ENCODE measurements around the gene ZFPM1. TPM values are rescaled to one million over a fixed set of nuclear protein-coding genes. Genes with fewer than 3 reads are reported as not detected.

The ZFPM1 gene
- total RNA-seq, 3 donors from 2014 or later (not counting 1 experiment from before 2014, with no cell fraction given), result 56.3 to 71.0 (median 64.6) TPM

DNA sequence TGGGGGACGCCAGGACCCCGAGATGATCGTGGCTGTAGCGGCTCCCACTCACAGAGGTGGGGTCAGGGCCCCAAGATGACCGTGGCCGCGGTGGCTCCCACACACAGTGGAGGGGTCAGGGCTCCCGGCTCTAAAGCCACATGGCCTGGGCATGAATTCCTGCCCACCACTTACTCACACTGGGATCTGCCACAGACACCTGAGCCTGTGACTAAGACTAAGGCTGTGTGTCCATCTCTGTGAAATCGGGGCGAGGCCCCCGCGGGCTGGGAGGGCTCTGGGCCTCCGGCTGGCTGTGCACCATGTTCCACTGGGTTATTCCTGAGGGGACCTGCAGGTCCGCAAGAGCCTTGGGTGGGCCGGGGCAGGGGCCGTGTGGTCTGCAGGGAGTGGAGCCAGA is 18.5 kb downstream of the ZFPM1 start:
- H3K27ac ChIP-seq (ENCODE audit: low read length), result peak overlapping the region; percentile 73
- no peaks in the 10 kb centered on the region for H3K27me3 ChIP-seq (ENCODE audit: control insufficient read depth, insufficient read depth, low read length)
- Mint-ChIP-seq H3K27me3 (ENCODE audit: low read depth in 2 of 2) (no peaks in the 10 kb centered on the region), H3K4me1 (peaks cover 37 to 67% of the 10 kb centered on the region in 2 donors), H3K36me3 (no peaks in the 10 kb centered on the region), H3K4me3 (no peak overlapping the region), H3K9me3 (no peaks in the 10 kb centered on the region), H3K27ac (peak overlapping the region; percentile 83 to 94)
- no peak for DNase-seq
- TF ChIP-seq, protein P1, sequence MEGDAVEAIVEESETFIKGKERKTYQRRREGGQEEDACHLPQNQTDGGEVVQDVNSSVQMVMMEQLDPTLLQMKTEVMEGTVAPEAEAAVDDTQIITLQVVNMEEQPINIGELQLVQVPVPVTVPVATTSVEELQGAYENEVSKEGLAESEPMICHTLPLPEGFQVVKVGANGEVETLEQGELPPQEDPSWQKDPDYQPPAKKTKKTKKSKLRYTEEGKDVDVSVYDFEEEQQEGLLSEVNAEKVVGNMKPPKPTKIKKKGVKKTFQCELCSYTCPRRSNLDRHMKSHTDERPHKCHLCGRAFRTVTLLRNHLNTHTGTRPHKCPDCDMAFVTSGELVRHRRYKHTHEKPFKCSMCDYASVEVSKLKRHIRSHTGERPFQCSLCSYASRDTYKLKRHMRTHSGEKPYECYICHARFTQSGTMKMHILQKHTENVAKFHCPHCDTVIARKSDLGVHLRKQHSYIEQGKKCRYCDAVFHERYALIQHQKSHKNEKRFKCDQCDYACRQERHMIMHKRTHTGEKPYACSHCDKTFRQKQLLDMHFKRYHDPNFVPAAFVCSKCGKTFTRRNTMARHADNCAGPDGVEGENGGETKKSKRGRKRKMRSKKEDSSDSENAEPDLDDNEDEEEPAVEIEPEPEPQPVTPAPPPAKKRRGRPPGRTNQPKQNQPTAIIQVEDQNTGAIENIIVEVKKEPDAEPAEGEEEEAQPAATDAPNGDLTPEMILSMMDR (IDR thresholded peaks at IDR 0.05), result no peak
- intact Hi-C loops (cut with micrococcal nuclease), result loop anchor here (2.0 to 5.0 kb wide), 2 partner anchors 15 to 36 kb away; no protein-coding TSS in a partner anchor
- no peaks in the 10 kb centered on the region for H3K9me3 ChIP-seq (ENCODE audit: control insufficient read depth, insufficient read depth, low read length)
- H3K4me3 ChIP-seq (ENCODE audit: low read length), result no peak overlapping the region
- no peak for ATAC-seq
- peaks cover 95% of the 10 kb centered on the region for H3K4me1 ChIP-seq (ENCODE audit: control insufficient read depth, insufficient read depth, low read length)
- WGBS (ENCODE audit: insufficient coverage), result 94% methylated on average over 16 of the region's 16 CpGs
- H3K36me3 ChIP-seq (ENCODE audit: control insufficient read depth, insufficient read depth, low read length), result peaks cover 3% of the 10 kb centered on the region

DNA sequence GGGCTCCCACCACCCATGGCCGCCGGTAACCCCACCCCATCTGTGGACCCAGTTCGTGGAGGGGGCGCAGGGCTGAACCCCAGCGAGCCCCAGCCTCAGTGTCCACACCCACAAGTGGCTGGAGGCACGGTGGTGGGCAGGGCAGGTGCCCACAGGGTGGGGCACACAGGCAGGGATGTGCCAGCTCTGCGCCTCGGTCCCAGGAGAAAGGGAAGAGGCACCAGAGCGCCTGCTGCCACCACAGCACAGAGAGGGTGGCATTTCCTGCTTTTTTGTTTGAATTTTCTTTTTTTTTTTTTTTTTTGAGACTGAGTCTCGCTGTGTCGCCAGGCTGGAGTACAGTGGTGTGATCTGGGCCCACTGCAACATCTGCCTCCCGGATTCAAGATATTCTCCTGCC is 19.0 kb downstream of the ZFPM1 start:
- peak; percentile 9 to 16 (median 14) for ATAC-seq
- H3K36me3 Mint-ChIP-seq, result no peaks in the 10 kb centered on the region
- H3K9me3 Mint-ChIP-seq, result no peaks in the 10 kb centered on the region

DNA sequence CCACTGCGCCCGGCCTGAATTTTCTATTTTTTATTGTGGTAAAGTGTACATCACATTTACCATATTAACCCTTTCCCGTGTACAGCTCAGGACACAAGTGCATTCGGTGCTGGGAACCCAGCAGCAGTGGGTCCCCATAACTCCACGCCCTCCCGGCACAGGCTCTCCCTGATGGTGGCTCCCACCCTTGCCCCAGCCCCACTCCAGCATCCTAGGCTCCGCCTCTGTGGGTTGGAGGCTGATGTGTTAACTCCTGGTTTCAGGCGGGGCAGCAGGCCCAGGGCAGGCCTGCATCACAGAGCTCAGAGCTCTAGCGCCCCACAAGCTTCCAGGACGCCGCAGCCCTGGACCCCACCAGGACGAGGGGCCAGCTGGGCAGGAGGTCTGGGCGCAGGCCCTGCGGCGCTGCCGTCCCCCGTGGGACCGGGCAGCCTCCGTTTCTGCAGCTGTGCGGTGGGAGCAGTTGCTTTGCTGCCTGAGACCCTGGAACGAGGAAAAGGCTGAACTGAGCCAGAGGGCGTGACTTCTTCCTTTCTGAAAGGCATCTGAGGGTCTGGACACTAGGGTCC is 19.6 kb downstream of the ZFPM1 start:
- Mint-ChIP-seq H3K9me3 (no peaks in the 10 kb centered on the region), H3K27ac (peak overlapping the region; percentile 83 to 94), H3K36me3 (no peaks in the 10 kb centered on the region), H3K4me3 (peak overlapping the region; percentile 74), H3K4me1 (peaks cover 44 to 70% of the 10 kb centered on the region in 2 donors), H3K27me3 (ENCODE audit: low read depth in 2 of 2) (no peaks in the 10 kb centered on the region)
- 75% methylated on average over 20 of the region's 22 CpGs for WGBS (ENCODE audit: insufficient coverage)
- H3K4me3 ChIP-seq (ENCODE audit: low read length), result no peak overlapping the region
- ATAC-seq (peak; percentile 48 to 58 (median 58)), DNase-seq (no peak)
- H3K27me3 ChIP-seq (ENCODE audit: control insufficient read depth, insufficient read depth, low read length), result no peaks in the 10 kb centered on the region
- H3K36me3 ChIP-seq (ENCODE audit: control insufficient read depth, insufficient read depth, low read length), result peaks cover 3% of the 10 kb centered on the region
- TF ChIP-seq, protein P1 (IDR thresholded peaks at IDR 0.05), result no peak
- H3K27ac ChIP-seq (ENCODE audit: low read length), result peak overlapping the region; percentile 73
- H3K9me3 ChIP-seq (ENCODE audit: control insufficient read depth, insufficient read depth, low read length), result no peaks in the 10 kb centered on the region
- intact Hi-C loops (cut with micrococcal nuclease), result loop anchor here (5.0 kb wide), 1 partner anchor 35 kb away; no protein-coding TSS in a partner anchor
- H3K4me1 ChIP-seq (ENCODE audit: control insufficient read depth, insufficient read depth, low read length), result peaks cover 95% of the 10 kb centered on the region

More for the DNA sequence above, 19.0 kb downstream of the ZFPM1 start:
- no peak overlapping the region for H3K4me3 ChIP-seq (ENCODE audit: low read length)
- peak overlapping the region; percentile 73 for H3K27ac ChIP-seq (ENCODE audit: low read length)
- intact Hi-C loops (cut with micrococcal nuclease), result loop anchor here (5.0 kb wide), 1 partner anchor 35 kb away; no protein-coding TSS in a partner anchor
- H3K9me3 ChIP-seq (ENCODE audit: control insufficient read depth, insufficient read depth, low read length), result no peaks in the 10 kb centered on the region
- Mint-ChIP-seq H3K4me3 (peak overlapping the region; percentile 74), H3K27me3 (ENCODE audit: low read depth in 2 of 2) (no peaks in the 10 kb centered on the region), H3K27ac (peak overlapping the region; percentile 83 to 94), H3K4me1 (peaks cover 38 to 67% of the 10 kb centered on the region in 2 donors)
- DNase-seq, result peak in 1 of 2 donors; percentile 49
- peaks cover 3% of the 10 kb centered on the region for H3K36me3 ChIP-seq (ENCODE audit: control insufficient read depth, insufficient read depth, low read length)
- peaks cover 95% of the 10 kb centered on the region for H3K4me1 ChIP-seq (ENCODE audit: control insufficient read depth, insufficient read depth, low read length)
- WGBS (ENCODE audit: insufficient coverage), result 23% methylated on average over 12 of the region's 12 CpGs
- TF ChIP-seq, protein P1 (IDR thresholded peaks at IDR 0.05), result no peak
- no peaks in the 10 kb centered on the region for H3K27me3 ChIP-seq (ENCODE audit: control insufficient read depth, insufficient read depth, low read length)

Measured in natural killer cell (primary cell).